Measurements from ENCODE around the gene ARAP2.

DNA sequence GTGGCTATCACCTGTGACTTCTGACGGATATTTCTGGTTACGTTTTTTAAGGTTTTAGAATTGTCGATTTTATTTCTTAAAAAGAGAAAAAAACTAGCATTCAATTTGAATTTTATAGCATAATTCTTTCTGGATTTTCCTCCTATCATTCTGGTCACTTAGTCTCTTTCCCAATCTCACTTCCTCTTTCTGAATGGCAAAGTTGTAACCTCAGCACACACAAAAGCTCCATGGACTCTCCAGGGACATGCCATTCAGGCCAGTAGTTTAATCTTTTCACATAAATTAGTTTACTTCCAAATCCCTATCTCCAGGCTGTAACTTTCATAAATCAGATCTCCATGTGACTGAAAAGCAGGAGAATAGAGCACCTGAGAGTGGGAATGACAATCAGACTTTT is 110.7 kb downstream of the ARAP2 start:
- TF ChIP-seq, protein P1, sequence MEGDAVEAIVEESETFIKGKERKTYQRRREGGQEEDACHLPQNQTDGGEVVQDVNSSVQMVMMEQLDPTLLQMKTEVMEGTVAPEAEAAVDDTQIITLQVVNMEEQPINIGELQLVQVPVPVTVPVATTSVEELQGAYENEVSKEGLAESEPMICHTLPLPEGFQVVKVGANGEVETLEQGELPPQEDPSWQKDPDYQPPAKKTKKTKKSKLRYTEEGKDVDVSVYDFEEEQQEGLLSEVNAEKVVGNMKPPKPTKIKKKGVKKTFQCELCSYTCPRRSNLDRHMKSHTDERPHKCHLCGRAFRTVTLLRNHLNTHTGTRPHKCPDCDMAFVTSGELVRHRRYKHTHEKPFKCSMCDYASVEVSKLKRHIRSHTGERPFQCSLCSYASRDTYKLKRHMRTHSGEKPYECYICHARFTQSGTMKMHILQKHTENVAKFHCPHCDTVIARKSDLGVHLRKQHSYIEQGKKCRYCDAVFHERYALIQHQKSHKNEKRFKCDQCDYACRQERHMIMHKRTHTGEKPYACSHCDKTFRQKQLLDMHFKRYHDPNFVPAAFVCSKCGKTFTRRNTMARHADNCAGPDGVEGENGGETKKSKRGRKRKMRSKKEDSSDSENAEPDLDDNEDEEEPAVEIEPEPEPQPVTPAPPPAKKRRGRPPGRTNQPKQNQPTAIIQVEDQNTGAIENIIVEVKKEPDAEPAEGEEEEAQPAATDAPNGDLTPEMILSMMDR (conservative IDR thresholded peaks at IDR 0.05; ENCODE audit: low read length), result no peak
- no peak for TF ChIP-seq EZH2phosphoT487 (IDR thresholded peaks at IDR 0.05; ENCODE audit: borderline replicate concordance, low read depth, low read length)
